IMR-90 (cell line): Measurements from ENCODE around the gene CSN1S1. TPM values are rescaled to one million over a fixed set of nuclear protein-coding genes. Genes with fewer than 3 reads are reported as not detected.

Experiments
- ATAC-seq: fragments of 200-7000 bp; cut with Tn5 transposase; 2 replicates; pipeline ENCODE4 v1.9.1; 2020; ENCODE audit warnings: low read depth, mild to moderate bottlenecking, moderate library complexity
- BruUV-seq: library from RNA; stranded (reverse); fragments of 400-500 nt; replicated peaks from 2 replicates; lab custom pipeline; 2021; lab: Mats Ljungman, UMichigan
- CTCF ChIA-PET: fragments of 300-600 bp; formaldehyde crosslinking; extraction: SDS; loops from one replicate; lab custom pipeline; 2021; ENCODE audit warnings: antibody characterized with exemption; lab: Yijun Ruan, JAX
- POLR2A ChIA-PET: fragments of 300-600 bp; sonication (Branson Sonifier 250); formaldehyde crosslinking; loops from one replicate; lab custom pipeline; 2022; ENCODE audit warnings: antibody characterized with exemption; ENCODE audit not compliant: unreplicated experiment; lab: Charles Lee
- DNase-seq: peaks from one replicate; pipeline ENCODE4 v3.0.0; 2013
- H2AFZ ChIP-seq: replicated peaks from 2 replicates; pipeline ENCODE3; 2013; ENCODE audit warnings: low read length, mild to moderate bottlenecking; ENCODE audit not compliant: poor library complexity
- H2AK5ac ChIP-seq: 2 replicates; pipeline ENCODE4 v1.6.1; 2013; ENCODE audit warnings: low read depth, low read length, inconsistent platforms
- H2AK9ac ChIP-seq: replicated peaks from 2 replicates; pipeline ENCODE3; 2013; ENCODE audit warnings: mild to moderate bottlenecking, low read depth, low read length, moderate library complexity; ENCODE audit not compliant: poor library complexity
- H2BK120ac ChIP-seq: 2 replicates; pipeline ENCODE4 v1.6.1; 2013; ENCODE audit warnings: low read depth, low read length, inconsistent platforms
- H2BK15ac ChIP-seq: 3 replicates; pipeline ENCODE4 v1.6.1; 2013; ENCODE audit warnings: low read depth, low read length, inconsistent platforms
- H2BK20ac ChIP-seq: 2 replicates; pipeline ENCODE4 v1.6.1; 2013; ENCODE audit warnings: low read depth, mild to moderate bottlenecking, inconsistent platforms, low read length, moderate library complexity
- H2BK5ac ChIP-seq: 2 replicates; pipeline ENCODE4 v1.6.1; 2013; ENCODE audit warnings: mild to moderate bottlenecking, low read depth, low read length, inconsistent platforms; ENCODE audit not compliant: poor library complexity, severe bottlenecking
- H3K14ac ChIP-seq: replicated peaks from 2 replicates; pipeline ENCODE4 v1.6.1; 2013; ENCODE audit warnings: low read depth, low read length, inconsistent platforms
- H3K18ac ChIP-seq: 2 replicates; pipeline ENCODE4 v1.6.1; 2013; ENCODE audit warnings: low read depth, low read length, control low read depth
- H3K23ac ChIP-seq: 2 replicates; pipeline ENCODE4 v1.6.1; 2013; ENCODE audit warnings: low read depth, low read length, inconsistent platforms
- H3K27ac ChIP-seq: 2 replicates; pipeline ENCODE4 v1.5.1; 2013; ENCODE audit warnings: mild to moderate bottlenecking, control low read depth, low read length; ENCODE audit not compliant: insufficient read depth
- H3K27me3 ChIP-seq: 2 replicates; pipeline ENCODE4 v1.6.1; 2013; ENCODE audit warnings: low read length; ENCODE audit not compliant: control insufficient read depth, insufficient read depth
- H3K36me3 ChIP-seq: 2 replicates; pipeline ENCODE4 v1.6.1; 2013; ENCODE audit warnings: low read length, mixed read lengths; ENCODE audit not compliant: control insufficient read depth, insufficient read depth
- H3K4ac ChIP-seq: 2 replicates; pipeline ENCODE4 v1.6.1; 2013; ENCODE audit warnings: low read depth, low read length, inconsistent platforms
- H3K4me1 ChIP-seq: 2 replicates; pipeline ENCODE4 v1.6.1; 2013; ENCODE audit warnings: low read length, mixed read lengths; ENCODE audit not compliant: control insufficient read depth, insufficient read depth
- H3K4me2 ChIP-seq: 2 replicates; pipeline ENCODE4 v1.6.1; 2013; ENCODE audit warnings: low read depth, mild to moderate bottlenecking, control low read depth, low read length, moderate library complexity
- H3K4me3 ChIP-seq: 2 replicates; pipeline ENCODE4 v1.5.1; 2013; ENCODE audit warnings: low read depth, mild to moderate bottlenecking, control low read depth, low read length, moderate library complexity; ENCODE audit not compliant: insufficient read depth
- H3K56ac ChIP-seq: 2 replicates; pipeline ENCODE4 v1.6.1; 2013; ENCODE audit warnings: low read length, inconsistent platforms; ENCODE audit not compliant: insufficient read depth; ENCODE audit errors: extremely low read depth
- H3K79me1 ChIP-seq, 2 experiments: 2 replicates each; pipeline ENCODE4 v1.6.1; 2013; ENCODE audit warnings: low read length in 2 of 2, inconsistent platforms in 1 of 2, low read depth in 1 of 2
- H3K9ac ChIP-seq: 2 replicates; pipeline ENCODE4 v1.6.1; 2013; ENCODE audit warnings: low read depth, low read length, control low read depth
- H3K9me1 ChIP-seq: 2 replicates; pipeline ENCODE4 v1.6.1; 2013; ENCODE audit warnings: low read length, inconsistent platforms; ENCODE audit not compliant: insufficient read depth
- H3K9me3 ChIP-seq: 2 replicates; pipeline ENCODE4 v1.6.1; 2013; ENCODE audit warnings: low read length; ENCODE audit not compliant: control insufficient read depth, insufficient read depth
- H4K20me1 ChIP-seq: 2 replicates; pipeline ENCODE4 v1.6.1; 2013; ENCODE audit warnings: low read length, inconsistent platforms; ENCODE audit not compliant: insufficient read depth
- H4K5ac ChIP-seq: 2 replicates; pipeline ENCODE4 v1.6.1; 2013; ENCODE audit warnings: mild to moderate bottlenecking, low read depth, low read length, control low read depth
- H4K8ac ChIP-seq, 2 experiments: 2 replicates each; pipeline ENCODE4 v1.6.1; 2013; ENCODE audit warnings: low read depth in 2 of 2, low read length in 2 of 2, control low read depth in 1 of 2, inconsistent platforms in 1 of 2
- H4K91ac ChIP-seq: 2 replicates; pipeline ENCODE4 v1.6.1; 2013; ENCODE audit warnings: low read depth, low read length, inconsistent platforms; ENCODE audit not compliant: insufficient read depth
- CTCF ChIP-seq: conservative IDR thresholded peaks from 2 replicates; pipeline ENCODE4 v1.5.1; 2012; ENCODE audit warnings: mild to moderate bottlenecking, low read depth, low read length, improper control_type of control experiment
- ELK1 ChIP-seq: fragments of 150-350 bp; IDR thresholded peaks from 2 replicates; pipeline ENCODE4 v1.6.1; 2016; ENCODE audit warnings: low read depth, mild to moderate bottlenecking, low read length, moderate library complexity, borderline replicate concordance
- RFX5 ChIP-seq: IDR thresholded peaks from 2 replicates; pipeline ENCODE4 v1.8.0; 2012; ENCODE audit warnings: low read depth, mild to moderate bottlenecking, low read length, moderate library complexity
- WGBS, 2 experiments: methylation state at CpG; one replicate each; pipeline versions ENCODE4 v1.1.5 to v1.1.7; 2013; ENCODE audit warnings: missing lambda C conversion rate in 2 of 2; ENCODE audit not compliant: insufficient read length in 1 of 2; ENCODE audit errors: extremely low coverage in 2 of 2; 5-methylcytosine and 5-hydroxymethylcytosine counted together
- dilution Hi-C: fragments of 300-500 bp; cut with HindIII; formaldehyde crosslinking; loops from one replicate; pipeline ENCODE4 v1.14.3; 2018; ENCODE audit warnings: low sequenced_read_pairs; ENCODE audit not compliant: unreplicated experiment
- in situ Hi-C: fragments of 300-500 bp; cut with MboI; formaldehyde crosslinking; loops from 3 replicates; pipeline ENCODE4 v1.14.3; 2019; ENCODE audit warnings: low sequenced_read_pairs, inconsistent platforms, mixed read lengths
- intact Hi-C: fragments of 100-400 bp; cut with micrococcal nuclease; formaldehyde crosslinking; loops from 2 replicates; pipeline ENCODE4 v1.10.0; 2022
- polyA plus RNA-seq, 3 experiments: library from polyadenylated mRNA; depleted of rRNA; stranded (reverse); fragments of >200 nt; gene quantifications; 2 replicates each; pipeline ENCODE4 v1.2.3, GENCODE V29; 2012; ENCODE audit warnings: low replicate concordance in 1 of 3
- total RNA-seq: library from RNA; depleted of rRNA; stranded (reverse); fragments of >200 nt; gene quantifications from 2 replicates; pipeline ENCODE4 v1.2.3, GENCODE V29; 2012

The CSN1S1 gene
- total and polyA plus RNA-seq, 2 of the 4 experiments (the other 2 are of a cell fraction): not detected

GRCh38 chr4:69957209-69957608 lies 26.3 kb downstream of the CSN1S1 start:
- no peak overlapping the region for H3K14ac ChIP-seq
- no peaks in the 10 kb centered on the region for H3K27me3 ChIP-seq
- no peak overlapping the region for H3K56ac ChIP-seq
- no peak overlapping the region for H3K27ac ChIP-seq
- H3K4me1 ChIP-seq: no peaks in the 10 kb centered on the region
- no TSS peak for BruUV-seq
- CTCF ChIA-PET: no interaction called here
- TF ChIP-seq ELK1 (no peak), RFX5 (no peak), CTCF (no peak)
- no peak overlapping the region for H4K8ac ChIP-seq
- no peak overlapping the region for H3K4ac ChIP-seq
- no peak overlapping the region for H2AK9ac ChIP-seq
- H3K9me1 ChIP-seq: no peaks in the 10 kb centered on the region
- intact Hi-C loops (no loop called here), in situ Hi-C loops (no loop called here), dilution Hi-C loops (no loop called here)
- no peak overlapping the region for H3K4me3 ChIP-seq
- no peaks in the 10 kb centered on the region for H3K36me3 ChIP-seq
- H4K91ac ChIP-seq: no peak overlapping the region
- no peak overlapping the region for H3K9ac ChIP-seq
- no peaks in the 10 kb centered on the region for H4K20me1 ChIP-seq
- no peak overlapping the region for H4K5ac ChIP-seq
- ATAC-seq (peak; percentile 17), DNase-seq (no peak)
- H3K4me2 ChIP-seq: no peak overlapping the region
- no CpG with 5 or more reads among the region's 1 CpG for WGBS, 2 experiments
- H2BK15ac ChIP-seq: no peak overlapping the region
- POLR2A ChIA-PET: no interaction called here
- H2AFZ ChIP-seq: no peak overlapping the region
- no peaks in the 10 kb centered on the region for H3K9me3 ChIP-seq
- no peak overlapping the region for H3K18ac ChIP-seq
- no peak overlapping the region for H2AK5ac ChIP-seq
- H3K79me1 ChIP-seq: no peaks in the 10 kb centered on the region
- H2BK5ac ChIP-seq: no peak overlapping the region
- no peak overlapping the region for H3K23ac ChIP-seq
- no peak overlapping the region for H2BK20ac ChIP-seq
- no peak overlapping the region for H2BK120ac ChIP-seq
